Endodermal cell (in vitro differentiated cells): Measurements from ENCODE around the gene HEPN1. TPM values are rescaled to one million over a fixed set of nuclear protein-coding genes. Genes with fewer than 3 reads are reported as not detected.

ENCODE experiments used
- DNase-seq: peaks from one replicate; pipeline ENCODE4 v3.0.0-alpha.2; 2017
- H3K27ac ChIP-seq: 2 replicates; pipeline ENCODE4 v1.5.1; 2013; ENCODE audit warnings: mild to moderate bottlenecking, low read depth, low read length, moderate library complexity
- H3K27me3 ChIP-seq: 2 replicates; pipeline ENCODE4 v1.6.1; 2013; ENCODE audit warnings: mild to moderate bottlenecking, low read length, moderate library complexity; ENCODE audit not compliant: insufficient read depth, control insufficient read depth, poor library complexity, severe bottlenecking
- H3K36me3 ChIP-seq: 2 replicates; pipeline ENCODE4 v1.7.0; 2013; ENCODE audit warnings: mild to moderate bottlenecking, low read length, moderate library complexity; ENCODE audit not compliant: control insufficient read depth, insufficient read depth
- H3K4me1 ChIP-seq: one replicate; pipeline ENCODE4 v1.7.0; 2013; ENCODE audit warnings: low read length; ENCODE audit not compliant: control insufficient read depth, insufficient read depth
- H3K4me3 ChIP-seq: 2 replicates; pipeline ENCODE4 v1.5.1; 2013; ENCODE audit warnings: mild to moderate bottlenecking, low read length, moderate library complexity
- H3K9ac ChIP-seq: 2 replicates; pipeline ENCODE4 v1.6.1; 2013; ENCODE audit warnings: mild to moderate bottlenecking, low read length, moderate library complexity; ENCODE audit not compliant: poor library complexity, severe bottlenecking; ENCODE audit errors: extremely low read depth
- H3K9me3 ChIP-seq: 2 replicates; pipeline ENCODE4 v1.6.1; 2013; ENCODE audit warnings: mild to moderate bottlenecking, low read length, moderate library complexity; ENCODE audit not compliant: control insufficient read depth
- H3K27ac Mint-ChIP-seq: 2 replicates; pipeline ENCODE4 v1.8.0; 2020; ENCODE audit warnings: mixed read lengths
- H3K27me3 Mint-ChIP-seq: 2 replicates; pipeline ENCODE4 v1.8.0; 2021; ENCODE audit warnings: mild to moderate bottlenecking, mixed read lengths; ENCODE audit not compliant: insufficient read depth
- H3K36me3 Mint-ChIP-seq: 2 replicates; pipeline ENCODE4 v1.8.0; 2020; ENCODE audit warnings: low read depth, mixed read lengths
- H3K4me1 Mint-ChIP-seq: 2 replicates; pipeline ENCODE4 v1.8.0; 2020; ENCODE audit warnings: mixed read lengths
- H3K4me3 Mint-ChIP-seq: 2 replicates; pipeline ENCODE4 v1.8.0; 2020; ENCODE audit warnings: mild to moderate bottlenecking, moderate library complexity, mixed read lengths
- H3K9me3 Mint-ChIP-seq: 2 replicates; pipeline ENCODE4 v1.8.0; 2020; ENCODE audit warnings: mild to moderate bottlenecking, mixed read lengths
- CTCF ChIP-seq: fragments of 200-600 bp; sonication (generic); conservative IDR thresholded peaks from 2 replicates; pipeline ENCODE4 v1.5.0; 2021; ENCODE audit warnings: antibody characterized with exemption, mild to moderate bottlenecking
- WGBS, 2 experiments: methylation state at CpG; one replicate each; pipeline versions ENCODE4 v1.1.5 to v1.1.7; 2013; ENCODE audit warnings: missing lambda C conversion rate in 2 of 2, mixed read lengths in 1 of 2; ENCODE audit not compliant: insufficient coverage in 1 of 2, insufficient read length in 1 of 2; 5-methylcytosine and 5-hydroxymethylcytosine counted together
- total RNA-seq, 2 donors: library from RNA; stranded (reverse); fragmentation: NEBNext Ultra II Directional in 1 of 2; extraction: Animal tissue kit (Norgen Biotek cat#: 25700) in 1 of 2; gene quantifications; 2 replicates in 1 of 2; 3 replicates in 1 of 2; pipeline ENCODE4 v1.2.1, GENCODE V29; 2021

The HEPN1 gene
- total RNA-seq, 2 donors from 2014 or later, result not detected

GRCh38 chr11:124870430-124870829, 48.6 kb upstream of the HEPN1 start:
- Mint-ChIP-seq H3K36me3 (no peaks in the 10 kb centered on the region), H3K27ac (no peak overlapping the region), H3K4me3 (no peak overlapping the region), H3K27me3 (peaks cover 100% of the 10 kb centered on the region), H3K9me3 (no peaks in the 10 kb centered on the region), H3K4me1 (peaks cover 2% of the 10 kb centered on the region)
- Histone ChIP-seq H3K4me3 (no peak overlapping the region), H3K9me3 (no peaks in the 10 kb centered on the region), H3K27me3 (peaks cover 100% of the 10 kb centered on the region), H3K36me3 (no peaks in the 10 kb centered on the region), H3K9ac (no peak overlapping the region), H3K4me1 (peaks cover 4% of the 10 kb centered on the region), H3K27ac (no peak overlapping the region)
- 81 to 83% methylated on average over 1 to 7 of the region's 7 CpGs for WGBS, 2 experiments
- DNase-seq, result peak; percentile 32
- no peak for TF ChIP-seq CTCF

- peaks cover 87% of the 10 kb centered on the region for H3K27me3 ChIP-seq
- H3K9me3 ChIP-seq, result no peaks in the 10 kb centered on the region
- Mint-ChIP-seq H3K27me3 (peaks cover 86% of the 10 kb centered on the region), H3K27ac (no peak overlapping the region), H3K36me3 (no peaks in the 10 kb centered on the region), H3K4me1 (peaks cover 3% of the 10 kb centered on the region), H3K9me3 (no peaks in the 10 kb centered on the region), H3K4me3 (no peak overlapping the region)
- 83% methylated on average over 8 of the region's 8 CpGs for WGBS, 2 experiments
- H3K36me3 ChIP-seq, result no peaks in the 10 kb centered on the region
- TF ChIP-seq CTCF, result no peak
- peak; percentile 44 for DNase-seq
- no peaks in the 10 kb centered on the region for H3K4me1 ChIP-seq
- no peak overlapping the region for H3K9ac ChIP-seq
- no peak overlapping the region for H3K4me3 ChIP-seq
- H3K27ac ChIP-seq, result no peak overlapping the region
Observed at GRCh38 chr11:124872280-124872679, 46.8 kb upstream of the HEPN1 start.

- no peaks in the 10 kb centered on the region for H3K36me3 ChIP-seq
- peak; percentile 24 for TF ChIP-seq CTCF
- Mint-ChIP-seq H3K27ac (no peak overlapping the region), H3K36me3 (no peaks in the 10 kb centered on the region), H3K9me3 (no peaks in the 10 kb centered on the region), H3K4me1 (peaks cover 8% of the 10 kb centered on the region), H3K4me3 (no peak overlapping the region), H3K27me3 (peaks cover 83% of the 10 kb centered on the region)
- H3K27ac ChIP-seq, result no peak overlapping the region
- no peak overlapping the region for H3K4me3 ChIP-seq
- H3K9ac ChIP-seq, result no peak overlapping the region
- DNase-seq, result peak; percentile 79
- H3K4me1 ChIP-seq, result no peaks in the 10 kb centered on the region
- no peaks in the 10 kb centered on the region for H3K9me3 ChIP-seq
- WGBS, 2 experiments, result 45 to 56% methylated on average over 5 to 9 of the region's 9 CpGs
- H3K27me3 ChIP-seq, result peaks cover 87% of the 10 kb centered on the region
Observed at GRCh38 chr11:124872741-124873140, 46.3 kb upstream of the HEPN1 start.
